ENCODE results near the gene GATAD2A.

GATAD2A gene

GRCh38 chr19:19405971-19406877 lies 749 bp downstream of the GATAD2A start:
- H2AFZ ChIP-seq (ENCODE audit: low read depth, low read length) = 0 out of 2 replicates have a peak overlapping the region, but pooled peaks have one; percentile 42
- H3K4me1 ChIP-seq (ENCODE audit: low read length) = peaks cover 43% of the 10 kb centered on the region
- peaks cover 61% of the 10 kb centered on the region for H3K79me2 ChIP-seq (ENCODE audit: low read length)
- no peaks in the 10 kb centered on the region for H3K36me3 ChIP-seq (replicated peaks; ENCODE audit: low read depth, low read length)
- no peaks in the 10 kb centered on the region for H3K9me3 ChIP-seq (ENCODE audit: insufficient read depth, low read length)
- H3K27me3 ChIP-seq (ENCODE audit: low read depth, low read length) = no peaks in the 10 kb centered on the region
- peak overlapping the region; percentile 86 for H3K4me3 ChIP-seq (ENCODE audit: low read length)
- H4K20me1 ChIP-seq (ENCODE audit: insufficient read depth, low read length) = peaks cover 60% of the 10 kb centered on the region
- H3K27ac ChIP-seq (ENCODE audit: low read length) = peak overlapping the region; percentile 33
- TF ChIP-seq EZH2phosphoT487 (IDR thresholded peaks at IDR 0.05; ENCODE audit: low read depth) = no peak
- no peak for TF ChIP-seq CTCF (IDR thresholded peaks at IDR 0.05; ENCODE audit: low read depth, low read length)
- peak overlapping the region; percentile 95 for H3K9ac ChIP-seq (ENCODE audit: low read length)
- peak overlapping the region; percentile 99 for H3K4me2 ChIP-seq (ENCODE audit: low read length)

- no peak overlapping the region for H2AFZ ChIP-seq (ENCODE audit: low read depth, low read length)
- H3K79me2 ChIP-seq (ENCODE audit: low read length) = peaks cover 67% of the 10 kb centered on the region
- no peaks in the 10 kb centered on the region for H3K9me3 ChIP-seq (ENCODE audit: insufficient read depth, low read length)
- no peaks in the 10 kb centered on the region for H3K36me3 ChIP-seq (replicated peaks; ENCODE audit: low read depth, low read length)
- H3K27me3 ChIP-seq (ENCODE audit: low read depth, low read length) = no peaks in the 10 kb centered on the region
- TF ChIP-seq EZH2phosphoT487 (IDR thresholded peaks at IDR 0.05; ENCODE audit: low read depth) (no peak), CTCF (IDR thresholded peaks at IDR 0.05; ENCODE audit: low read depth, low read length) (peak; percentile 62)
- peak overlapping the region; percentile 99 for H3K4me2 ChIP-seq (ENCODE audit: low read length)
- H3K4me1 ChIP-seq (ENCODE audit: low read length) = peaks cover 44% of the 10 kb centered on the region
- no peak overlapping the region for H3K27ac ChIP-seq (ENCODE audit: low read length)
- peak overlapping the region; percentile 86 for H3K4me3 ChIP-seq (ENCODE audit: low read length)
- H3K9ac ChIP-seq (ENCODE audit: low read length) = peak overlapping the region; percentile 95
- H4K20me1 ChIP-seq (ENCODE audit: insufficient read depth, low read length) = peaks cover 63% of the 10 kb centered on the region
Measured at GRCh38 chr19:19406878-19407632, 1.6 kb downstream of the GATAD2A start.

GRCh38 chr19:19407633-19407930 lies 2.1 kb downstream of the GATAD2A start:
- Histone ChIP-seq H3K4me3 (ENCODE audit: low read length) (no peak overlapping the region), H3K36me3 (replicated peaks; ENCODE audit: low read depth, low read length) (no peaks in the 10 kb centered on the region), H3K79me2 (ENCODE audit: low read length) (peaks cover 72% of the 10 kb centered on the region), H3K4me1 (ENCODE audit: low read length) (peaks cover 44% of the 10 kb centered on the region), H3K4me2 (ENCODE audit: low read length) (peak overlapping the region; percentile 99), H3K27me3 (ENCODE audit: low read depth, low read length) (no peaks in the 10 kb centered on the region), H3K9me3 (ENCODE audit: insufficient read depth, low read length) (no peaks in the 10 kb centered on the region), H3K27ac (ENCODE audit: low read length) (no peak overlapping the region), H4K20me1 (ENCODE audit: insufficient read depth, low read length) (peaks cover 67% of the 10 kb centered on the region), H2AFZ (ENCODE audit: low read depth, low read length) (no peak overlapping the region), H3K9ac (ENCODE audit: low read length) (no peak overlapping the region)
- no peak for TF ChIP-seq CTCF (IDR thresholded peaks at IDR 0.05; ENCODE audit: low read depth, low read length)
- TF ChIP-seq EZH2phosphoT487 (IDR thresholded peaks at IDR 0.05; ENCODE audit: low read depth) = no peak

GRCh38 chr19:19409205-19409604 lies 3.7 kb downstream of the GATAD2A start:
- Histone ChIP-seq H3K79me2 (ENCODE audit: low read length) (peaks cover 84% of the 10 kb centered on the region), H3K27me3 (ENCODE audit: low read depth, low read length) (no peaks in the 10 kb centered on the region), H3K4me2 (ENCODE audit: low read length) (no peak overlapping the region), H3K4me3 (ENCODE audit: low read length) (no peak overlapping the region), H3K27ac (ENCODE audit: low read length) (no peak overlapping the region), H3K9ac (ENCODE audit: low read length) (no peak overlapping the region), H2AFZ (ENCODE audit: low read depth, low read length) (no peak overlapping the region), H3K36me3 (replicated peaks; ENCODE audit: low read depth, low read length) (peaks cover 4% of the 10 kb centered on the region), H4K20me1 (ENCODE audit: insufficient read depth, low read length) (peaks cover 75% of the 10 kb centered on the region), H3K9me3 (ENCODE audit: insufficient read depth, low read length) (no peaks in the 10 kb centered on the region), H3K4me1 (ENCODE audit: low read length) (peaks cover 44% of the 10 kb centered on the region)
- TF ChIP-seq EZH2phosphoT487 (IDR thresholded peaks at IDR 0.05; ENCODE audit: low read depth) (no peak), CTCF (IDR thresholded peaks at IDR 0.05; ENCODE audit: low read depth, low read length) (no peak)
